Measurements from ENCODE around the gene KRTAP4-3.
"Not testable (repeated sequence)": the region's sequence is repeated elsewhere in the genome, so short reads cannot be mapped to it uniquely, and the experiment has no call there.

Gene KRTAP4-3

GRCh38 chr17:41168121-41168520 is at the start of gene KRTAP4-3:
Gene KRTAP4-3, minus strand, starts transcription at chr17:41168221. Its CDS starts 49 bp downstream, at chr17:41168172.
- Histone ChIP-seq H3K4me3 (ENCODE audit: low read depth, low read length) (no peak within 1 kb of the TSS), H3K27me3 (ENCODE audit: insufficient read depth, low read length) (no peaks in the 10 kb centered on the region), H3K79me2 (ENCODE audit: control insufficient read depth, insufficient read depth, low read length, unreplicated experiment) (no peaks in the 10 kb centered on the region), H3K36me3 (ENCODE audit: insufficient read depth, low read length) (no peaks in the 10 kb centered on the region), H3K4me1 (ENCODE audit: control insufficient read depth, insufficient read depth, low read length, unreplicated experiment) (no peaks in the 10 kb centered on the region), H2AFZ (ENCODE audit: low read length, unreplicated experiment) (no peak within 1 kb of the TSS), H3K27ac (ENCODE audit: low read depth, low read length) (no peak within 1 kb of the TSS)

GRCh38 chr17:41215681-41216080 is 47.7 kb upstream of the KRTAP4-3 start:
- H3K4me1 ChIP-seq (ENCODE audit: control insufficient read depth, insufficient read depth, low read length, unreplicated experiment) = peaks cover 5% of the 10 kb centered on the region
- no peak overlapping the region for H2AFZ ChIP-seq (ENCODE audit: low read length, unreplicated experiment)
- H3K27ac ChIP-seq (ENCODE audit: low read depth, low read length) = no peak overlapping the region
- H3K27me3 ChIP-seq (ENCODE audit: insufficient read depth, low read length) = no peaks in the 10 kb centered on the region
- H3K79me2 ChIP-seq (ENCODE audit: control insufficient read depth, insufficient read depth, low read length, unreplicated experiment) = no peaks in the 10 kb centered on the region
- H3K4me3 ChIP-seq (ENCODE audit: low read depth, low read length) = no peak overlapping the region
- H3K36me3 ChIP-seq (ENCODE audit: insufficient read depth, low read length) = no peaks in the 10 kb centered on the region

GRCh38 chr17:41212524-41213169 is 44.6 kb upstream of the KRTAP4-3 start:
- Histone ChIP-seq H3K36me3 (ENCODE audit: insufficient read depth, low read length) (no peaks in the 10 kb centered on the region), H3K4me3 (ENCODE audit: low read depth, low read length) (no peak overlapping the region), H3K4me1 (ENCODE audit: control insufficient read depth, insufficient read depth, low read length, unreplicated experiment) (peaks cover 5% of the 10 kb centered on the region), H3K27me3 (ENCODE audit: insufficient read depth, low read length) (peaks cover 11% of the 10 kb centered on the region; the same call in 1 of the 2 replicates), H3K27ac (ENCODE audit: low read depth, low read length) (no peak overlapping the region), H3K79me2 (ENCODE audit: control insufficient read depth, insufficient read depth, low read length, unreplicated experiment) (no peaks in the 10 kb centered on the region), H2AFZ (ENCODE audit: low read length, unreplicated experiment) (no peak overlapping the region)

GRCh38 chr17:41211845-41212466 is 43.9 kb upstream of the KRTAP4-3 start:
- no peaks in the 10 kb centered on the region for H3K36me3 ChIP-seq (ENCODE audit: insufficient read depth, low read length)
- H3K79me2 ChIP-seq (ENCODE audit: control insufficient read depth, insufficient read depth, low read length, unreplicated experiment) = no peaks in the 10 kb centered on the region
- peaks cover 5% of the 10 kb centered on the region for H3K4me1 ChIP-seq (ENCODE audit: control insufficient read depth, insufficient read depth, low read length, unreplicated experiment)
- H3K27me3 ChIP-seq (ENCODE audit: insufficient read depth, low read length) = peaks cover 12% of the 10 kb centered on the region; the same call in 1 of the 2 replicates
- no peak overlapping the region for H3K27ac ChIP-seq (ENCODE audit: low read depth, low read length)
- no peak overlapping the region for H2AFZ ChIP-seq (ENCODE audit: low read length, unreplicated experiment)
- no peak overlapping the region for H3K4me3 ChIP-seq (ENCODE audit: low read depth, low read length)

- no peaks in the 10 kb centered on the region for H3K27me3 ChIP-seq (ENCODE audit: insufficient read depth, low read length)
- no peaks in the 10 kb centered on the region for H3K79me2 ChIP-seq (ENCODE audit: control insufficient read depth, insufficient read depth, low read length, unreplicated experiment)
- H3K27ac ChIP-seq (ENCODE audit: low read depth, low read length) = no peak overlapping the region
- H3K4me1 ChIP-seq (ENCODE audit: control insufficient read depth, insufficient read depth, low read length, unreplicated experiment) = no peaks in the 10 kb centered on the region
- no peak overlapping the region for H2AFZ ChIP-seq (ENCODE audit: low read length, unreplicated experiment)
- H3K36me3 ChIP-seq (ENCODE audit: insufficient read depth, low read length) = no peaks in the 10 kb centered on the region
- no peak overlapping the region for H3K4me3 ChIP-seq (ENCODE audit: low read depth, low read length)
Measured at GRCh38 chr17:41199421-41200078, 31.5 kb upstream of the KRTAP4-3 start.

- Histone ChIP-seq H3K4me3 (ENCODE audit: low read depth, low read length) (peak overlapping the region; percentile 16; the same call in 1 of the 2 replicates), H3K27me3 (ENCODE audit: insufficient read depth, low read length) (no peaks in the 10 kb centered on the region), H3K4me1 (ENCODE audit: control insufficient read depth, insufficient read depth, low read length, unreplicated experiment) (no peaks in the 10 kb centered on the region), H2AFZ (ENCODE audit: low read length, unreplicated experiment) (peak overlapping the region; percentile 73), H3K27ac (ENCODE audit: low read depth, low read length) (no peak overlapping the region), H3K79me2 (ENCODE audit: control insufficient read depth, insufficient read depth, low read length, unreplicated experiment) (no peaks in the 10 kb centered on the region), H3K36me3 (ENCODE audit: insufficient read depth, low read length) (no peaks in the 10 kb centered on the region)
Measured at GRCh38 chr17:41196068-41196467, 28.0 kb upstream of the KRTAP4-3 start.

GRCh38 chr17:41190328-41190727 is 22.3 kb upstream of the KRTAP4-3 start:
- H3K27ac ChIP-seq (ENCODE audit: low read depth, low read length) = no peak overlapping the region
- no peaks in the 10 kb centered on the region for H3K27me3 ChIP-seq (ENCODE audit: insufficient read depth, low read length)
- H3K36me3 ChIP-seq (ENCODE audit: insufficient read depth, low read length) = no peaks in the 10 kb centered on the region
- H3K4me3 ChIP-seq (ENCODE audit: low read depth, low read length) = no peak overlapping the region
- H3K4me1 ChIP-seq (ENCODE audit: control insufficient read depth, insufficient read depth, low read length, unreplicated experiment) = no peaks in the 10 kb centered on the region
- H2AFZ ChIP-seq (ENCODE audit: low read length, unreplicated experiment) = no peak overlapping the region
- H3K79me2 ChIP-seq (ENCODE audit: control insufficient read depth, insufficient read depth, low read length, unreplicated experiment) = no peaks in the 10 kb centered on the region

- H2AFZ ChIP-seq (ENCODE audit: low read length, unreplicated experiment); H3K4me3 ChIP-seq (ENCODE audit: low read depth, low read length); H3K27ac ChIP-seq (ENCODE audit: low read depth, low read length); H3K79me2 ChIP-seq (ENCODE audit: control insufficient read depth, insufficient read depth, low read length, unreplicated experiment); H3K4me1 ChIP-seq (ENCODE audit: control insufficient read depth, insufficient read depth, low read length, unreplicated experiment); H3K36me3 ChIP-seq (ENCODE audit: insufficient read depth, low read length); H3K27me3 ChIP-seq (ENCODE audit: insufficient read depth, low read length): not testable (repeated sequence)
Measured at GRCh38 chr17:41189837-41190318, 21.9 kb upstream of the KRTAP4-3 start, which contains the start of gene KRTAP9-1. Gene KRTAP9-1, plus strand, starts transcription at chr17:41189887. Its CDS starts 0 bp downstream, at chr17:41189887.

- no peaks in the 10 kb centered on the region for H3K4me1 ChIP-seq (ENCODE audit: control insufficient read depth, insufficient read depth, low read length, unreplicated experiment)
- no peaks in the 10 kb centered on the region for H3K79me2 ChIP-seq (ENCODE audit: control insufficient read depth, insufficient read depth, low read length, unreplicated experiment)
- H3K4me3 ChIP-seq (ENCODE audit: low read depth, low read length) = no peak overlapping the region
- no peak overlapping the region for H3K27ac ChIP-seq (ENCODE audit: low read depth, low read length)
- H3K27me3 ChIP-seq (ENCODE audit: insufficient read depth, low read length) = no peaks in the 10 kb centered on the region
- H3K36me3 ChIP-seq (ENCODE audit: insufficient read depth, low read length) = no peaks in the 10 kb centered on the region
- H2AFZ ChIP-seq (ENCODE audit: low read length, unreplicated experiment) = no peak overlapping the region
Measured at GRCh38 chr17:41186872-41187271, 18.9 kb upstream of the KRTAP4-3 start.

- no peaks in the 10 kb centered on the region for H3K79me2 ChIP-seq (ENCODE audit: control insufficient read depth, insufficient read depth, low read length, unreplicated experiment)
- H3K36me3 ChIP-seq (ENCODE audit: insufficient read depth, low read length) = no peaks in the 10 kb centered on the region
- no peak overlapping the region for H3K27ac ChIP-seq (ENCODE audit: low read depth, low read length)
- H3K4me1 ChIP-seq (ENCODE audit: control insufficient read depth, insufficient read depth, low read length, unreplicated experiment) = no peaks in the 10 kb centered on the region
- no peak overlapping the region for H2AFZ ChIP-seq (ENCODE audit: low read length, unreplicated experiment)
- no peaks in the 10 kb centered on the region for H3K27me3 ChIP-seq (ENCODE audit: insufficient read depth, low read length)
- no peak overlapping the region for H3K4me3 ChIP-seq (ENCODE audit: low read depth, low read length)
Measured at GRCh38 chr17:41185001-41185400, 17.0 kb upstream of the KRTAP4-3 start.
